Stimulated activated CD4-positive, alpha-beta T cell treated with anti-CD3 and anti-CD28 coated beads, Interleukin-12 subunit alpha, Interleukin-12 subunit beta, amount 100 ng/mL, for 48 hours (primary cell): ENCODE measurements around the gene CYP1A2.

Experiments
- DNase-seq, 3 donors: peaks; one replicate each; pipeline ENCODE4 v3.0.0-alpha.2; 2020; ENCODE audit warnings: low read depth in 2 of 3, low spot score in 1 of 3

The CYP1A2 gene

GRCh38 chr15:74802290-74802689, 53.6 kb downstream of the CYP1A2 start:
- DNase-seq: no peak

- no peak for DNase-seq
Observed at GRCh38 chr15:74802862-74803447, 54.3 kb downstream of the CYP1A2 start.

- no peak for DNase-seq
Observed at GRCh38 chr15:74804935-74805334, 56.3 kb downstream of the CYP1A2 start.
